Measurements from ENCODE around the gene TIMP3. TPM values are rescaled to one million over a fixed set of nuclear protein-coding genes. Genes with fewer than 3 reads are reported as not detected.

TIMP3 gene
- total RNA-seq, 4 donors from 2014 or later: 560 to 818 (median 738) TPM

GRCh38 chr22:32905400-32905799, 103.9 kb downstream of the TIMP3 start:
- Histone ChIP-seq H3K36me3 (no peaks in the 10 kb centered on the region), H3K4me3 (no peak overlapping the region), H3K27ac (peak overlapping the region in 3 of 4 donors; percentile 4 to 36 (median 10)), H3K27me3 (no peaks in the 10 kb centered on the region), H3K4me1 (peaks cover 4 to 36% (median 9%) of the 10 kb centered on the region in 3 donors), H3K9me3 (no peaks in the 10 kb centered on the region)
- 31 to 61% methylated on average over 2 to 3 of the region's 3 CpGs for WGBS, 2 donors (ENCODE audit: low coverage in 1 of 2)
- peak; percentile 6 for ATAC-seq
- TF ChIP-seq EP300 (IDR thresholded peaks at IDR 0.05): no peak
- no peak for TF ChIP-seq CTCF (IDR thresholded peaks at IDR 0.05)
- no peak for TF ChIP-seq POLR2AphosphoS5 (IDR thresholded peaks at IDR 0.05)
- no peak for TF ChIP-seq POLR2A (IDR thresholded peaks at IDR 0.05)

GRCh38 chr22:32909581-32910428, 108.3 kb downstream of the TIMP3 start:
- peak; percentile 82 for ATAC-seq
- H3K4me1 ChIP-seq: peaks cover 4 to 48% (median 9%) of the 10 kb centered on the region in 3 donors
- peak overlapping the region in 3 of 4 donors; percentile 47 to 69 (median 65) for H3K27ac ChIP-seq
- H3K27me3 ChIP-seq: no peaks in the 10 kb centered on the region
- WGBS, 2 donors (ENCODE audit: low coverage in 1 of 2): 9 to 36% methylated on average over 4 to 10 of the region's 21 CpGs
- no peak overlapping the region for H3K4me3 ChIP-seq
- H3K36me3 ChIP-seq: no peaks in the 10 kb centered on the region
- H3K9me3 ChIP-seq: no peaks in the 10 kb centered on the region
- TF ChIP-seq CTCF (IDR thresholded peaks at IDR 0.05): no peak
- TF ChIP-seq POLR2A (IDR thresholded peaks at IDR 0.05): no peak
- peak; percentile 60 for TF ChIP-seq POLR2AphosphoS5 (IDR thresholded peaks at IDR 0.05)
- no peak for TF ChIP-seq EP300 (IDR thresholded peaks at IDR 0.05)

- Histone ChIP-seq H3K9me3 (no peaks in the 10 kb centered on the region), H3K4me1 (peaks cover 4 to 42% (median 9%) of the 10 kb centered on the region in 3 donors), H3K27me3 (no peaks in the 10 kb centered on the region), H3K4me3 (no peak overlapping the region), H3K27ac (peak overlapping the region in 3 of 4 donors; percentile 47 to 69 (median 65)), H3K36me3 (no peaks in the 10 kb centered on the region)
- 0 to 29% methylated on average over 1 to 6 of the region's 6 CpGs for WGBS, 2 donors (ENCODE audit: low coverage in 1 of 2)
- no peak for ATAC-seq
- TF ChIP-seq POLR2AphosphoS5 (IDR thresholded peaks at IDR 0.05) (no peak), CTCF (IDR thresholded peaks at IDR 0.05) (no peak), POLR2A (IDR thresholded peaks at IDR 0.05) (no peak), EP300 (IDR thresholded peaks at IDR 0.05) (no peak)
Measured at GRCh38 chr22:32910429-32910772, 108.9 kb downstream of the TIMP3 start.

- no peak for TF ChIP-seq POLR2A (IDR thresholded peaks at IDR 0.05)
- no peak for TF ChIP-seq POLR2AphosphoS5 (IDR thresholded peaks at IDR 0.05)
- no peak for TF ChIP-seq CTCF (IDR thresholded peaks at IDR 0.05)
- no peak for TF ChIP-seq EP300 (IDR thresholded peaks at IDR 0.05)
- Histone ChIP-seq H3K9me3 (peaks cover 0 to 8% (median 0%) of the 10 kb centered on the region in 3 donors), H3K4me3 (no peak overlapping the region), H3K27me3 (no peaks in the 10 kb centered on the region), H3K4me1 (peaks cover 4 to 35% (median 9%) of the 10 kb centered on the region in 3 donors), H3K27ac (no peak overlapping the region), H3K36me3 (no peaks in the 10 kb centered on the region)
- 57 to 67% methylated on average over 3 to 9 of the region's 9 CpGs for WGBS, 2 donors (ENCODE audit: low coverage in 1 of 2)
- no peak for ATAC-seq
Measured at GRCh38 chr22:32911503-32911902, 110.0 kb downstream of the TIMP3 start.

Measured in gastroesophageal sphincter (tissue), 4 donors.